MM.1S (cell line): ENCODE data around the gene KMO.

Source experiments
- DNase-seq: peaks from one replicate; pipeline ENCODE4 v3.0.0-alpha.2; 2015
- H2AFZ ChIP-seq: fragments of 300-600 bp; sonication (generic); 2 replicates; pipeline ENCODE4 v1.6.0; 2016; ENCODE audit warnings: antibody characterized with exemption, low read length
- H3F3A ChIP-seq: fragments of 300-600 bp; sonication (generic); 2 replicates; pipeline ENCODE4 v1.6.1; 2016; ENCODE audit warnings: mild to moderate bottlenecking, antibody characterized with exemption, low read length, moderate library complexity, mixed read lengths; ENCODE audit not compliant: insufficient read depth
- H3K27ac ChIP-seq: fragments of 300-600 bp; sonication (generic); 2 replicates; pipeline ENCODE4 v1.5.1; 2016; ENCODE audit warnings: mild to moderate bottlenecking, low read length
- H3K27me3 ChIP-seq: fragments of 300-600 bp; sonication (generic); replicated peaks from 2 replicates; pipeline ENCODE4 v1.6.0; 2016; ENCODE audit warnings: low read length; ENCODE audit not compliant: insufficient read depth
- H3K36me3 ChIP-seq: fragments of 300-600 bp; sonication (generic); replicated peaks from 2 replicates; pipeline ENCODE4 v1.6.1; 2016; ENCODE audit warnings: mild to moderate bottlenecking, low read length, mixed read lengths; ENCODE audit not compliant: insufficient read depth
- H3K4me1 ChIP-seq: fragments of 300-600 bp; sonication (generic); 2 replicates; pipeline ENCODE4 v1.6.1; 2016; ENCODE audit warnings: low read length, mixed read lengths
- H3K4me2 ChIP-seq: fragments of 300-600 bp; sonication (generic); 2 replicates; pipeline ENCODE4 v1.6.0; 2016; ENCODE audit warnings: low read depth, low read length
- H3K4me3 ChIP-seq: fragments of 300-600 bp; sonication (generic); 2 replicates; pipeline ENCODE4 v1.5.1; 2016; ENCODE audit warnings: low read length, mixed read lengths
- H3K79me2 ChIP-seq: fragments of 300-600 bp; sonication (generic); 2 replicates; pipeline ENCODE4 v1.6.1; 2016; ENCODE audit warnings: mixed run types, low read length, mixed read lengths
- H3K9ac ChIP-seq: fragments of 300-600 bp; sonication (generic); 2 replicates; pipeline ENCODE4 v1.6.1; 2016; ENCODE audit warnings: low read length, mixed read lengths
- H3K9me2 ChIP-seq: fragments of 300-600 bp; sonication (generic); replicated peaks from 2 replicates; pipeline ENCODE4 v1.6.1; 2016; ENCODE audit warnings: mild to moderate bottlenecking, low read length, mixed read lengths; ENCODE audit not compliant: insufficient read depth
- H3K9me3 ChIP-seq: fragments of 300-600 bp; sonication (generic); replicated peaks from 2 replicates; pipeline ENCODE4 v1.6.1; 2016; ENCODE audit warnings: mild to moderate bottlenecking, low read length, mixed read lengths; ENCODE audit not compliant: insufficient read depth
- H4K20me1 ChIP-seq: fragments of 300-600 bp; sonication (generic); 2 replicates; pipeline ENCODE4 v1.6.1; 2016; ENCODE audit warnings: mild to moderate bottlenecking, low read length, moderate library complexity, mixed read lengths; ENCODE audit not compliant: insufficient read depth
- CTCF ChIP-seq: fragments of 300-600 bp; sonication (generic); IDR thresholded peaks from 2 replicates; pipeline ENCODE4 v1.5.1; 2016; ENCODE audit warnings: antibody characterized with exemption, low read length, mixed read lengths
- EZH2 ChIP-seq: fragments of 300-600 bp; sonication (generic); optimal IDR thresholded peaks from 2 replicates; pipeline ENCODE3; 2017; ENCODE audit warnings: low read depth, mild to moderate bottlenecking, antibody characterized with exemption, low read length, mixed read lengths
- EZH2phosphoT487 ChIP-seq: fragments of 300-600 bp; sonication (generic); IDR thresholded peaks from 2 replicates; pipeline ENCODE4 v1.6.1; 2018; ENCODE audit warnings: antibody characterized with exemption, low read length

The KMO gene

DNA sequence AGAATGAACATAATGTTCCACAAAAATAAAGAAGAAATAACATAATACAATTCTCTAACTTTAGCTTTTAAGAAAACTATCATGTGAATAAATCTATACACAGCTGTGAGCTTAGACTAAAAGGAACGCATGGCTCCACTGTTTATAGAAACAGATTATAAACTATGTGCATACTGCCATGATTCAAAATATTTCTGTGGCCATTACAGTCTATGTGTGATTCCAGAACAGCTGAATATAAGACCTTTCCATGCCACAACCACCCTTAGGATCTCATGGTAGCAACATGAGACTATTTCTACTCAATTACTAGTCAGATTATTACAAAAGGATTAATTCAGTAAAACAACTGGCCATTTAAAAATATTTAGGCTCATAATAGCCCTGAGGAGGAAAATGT lies 104.1 kb downstream of the KMO start:
- Histone ChIP-seq H3K9me2 (no peaks in the 10 kb centered on the region), H3K27ac (no peak overlapping the region), H4K20me1 (no peaks in the 10 kb centered on the region), H2AFZ (no peak overlapping the region), H3K36me3 (peaks cover 12% of the 10 kb centered on the region), H3K4me3 (no peak overlapping the region), H3K4me1 (peaks cover 34% of the 10 kb centered on the region), H3K9ac (no peak overlapping the region), H3K9me3 (no peaks in the 10 kb centered on the region), H3K4me2 (peak overlapping the region; percentile 81; the same call in 1 of the 2 replicates), H3K79me2 (peaks cover 74% of the 10 kb centered on the region), H3K27me3 (no peaks in the 10 kb centered on the region), H3F3A (peaks cover 5% of the 10 kb centered on the region; the same call in 1 of the 2 replicates)
- DNase-seq: no peak
- no peak for TF ChIP-seq EZH2phosphoT487
- TF ChIP-seq CTCF: no peak
- TF ChIP-seq EZH2: no peak

DNA sequence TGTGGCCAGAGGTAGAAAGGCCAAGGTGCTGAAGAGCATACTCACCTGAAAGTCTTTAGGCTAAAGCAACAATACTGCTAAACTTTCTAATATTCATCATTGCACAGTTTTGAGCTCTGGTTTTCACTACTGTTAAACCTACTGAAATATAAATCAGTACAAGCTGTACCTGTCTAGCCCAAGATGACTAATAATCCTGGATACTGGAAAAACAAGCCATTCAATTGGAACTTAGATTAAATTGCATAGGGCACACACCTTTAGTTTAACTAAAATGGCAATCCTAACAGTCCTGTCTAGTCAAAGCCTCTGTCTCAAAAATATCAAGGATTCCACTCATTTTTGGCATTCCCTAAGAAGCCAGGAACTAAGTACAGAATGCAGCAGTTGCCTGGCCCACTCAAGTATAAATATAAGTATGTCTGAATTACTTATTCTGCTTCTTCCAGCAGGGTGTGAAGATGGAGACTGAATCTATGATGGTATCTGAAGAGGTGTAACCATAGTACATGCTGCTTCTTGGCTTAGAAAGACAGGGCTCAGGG lies 104.9 kb downstream of the KMO start:
- no peaks in the 10 kb centered on the region for H3K9me3 ChIP-seq

DNA sequence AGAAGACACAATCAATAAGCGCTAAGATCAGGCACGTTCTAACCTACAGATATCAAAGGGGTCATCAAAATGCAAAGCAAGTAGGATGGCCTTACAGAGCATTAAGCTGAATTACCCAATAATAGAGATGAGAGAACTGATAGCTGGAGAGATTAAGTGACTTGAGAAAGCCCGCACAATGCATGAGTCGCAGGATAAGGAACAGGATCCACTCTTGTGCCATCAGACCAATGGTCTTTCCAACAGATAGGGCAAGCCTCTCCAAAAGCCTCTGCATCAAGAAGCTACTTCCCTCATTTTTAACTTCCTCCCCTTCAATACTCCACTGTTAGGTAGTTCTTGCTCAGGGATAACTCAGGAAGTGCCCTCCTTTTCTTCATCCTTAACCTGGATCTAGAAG lies 105.4 kb downstream of the KMO start:
- H3K79me2 ChIP-seq: peaks cover 69% of the 10 kb centered on the region
- no peaks in the 10 kb centered on the region for H3K27me3 ChIP-seq
- H3K4me1 ChIP-seq: peaks cover 34% of the 10 kb centered on the region
- H3K9me2 ChIP-seq: no peaks in the 10 kb centered on the region
- H3K27ac ChIP-seq: no peak overlapping the region
- H3K9ac ChIP-seq: no peak overlapping the region
- H3K9me3 ChIP-seq: no peaks in the 10 kb centered on the region
- no peak for DNase-seq
- H4K20me1 ChIP-seq: no peaks in the 10 kb centered on the region
- H3K36me3 ChIP-seq: peaks cover 12% of the 10 kb centered on the region
- H3K4me2 ChIP-seq: peak overlapping the region; percentile 81
- TF ChIP-seq EZH2phosphoT487 (no peak), CTCF (no peak), EZH2 (no peak)
- peak overlapping the region; percentile 93; the same call in 1 of the 2 replicates for H3K4me3 ChIP-seq
- H2AFZ ChIP-seq: no peak overlapping the region
- peaks cover 5% of the 10 kb centered on the region; the same call in 1 of the 2 replicates for H3F3A ChIP-seq

More for the DNA sequence above, 104.9 kb downstream of the KMO start:
- TF ChIP-seq CTCF (no peak), EZH2phosphoT487 (no peak), EZH2 (no peak)
- Histone ChIP-seq H3F3A (peaks cover 5% of the 10 kb centered on the region; the same call in 1 of the 2 replicates), H3K9me2 (no peaks in the 10 kb centered on the region), H3K27me3 (no peaks in the 10 kb centered on the region), H3K36me3 (peaks cover 12% of the 10 kb centered on the region), H4K20me1 (no peaks in the 10 kb centered on the region), H3K4me3 (no peak overlapping the region), H3K79me2 (peaks cover 74% of the 10 kb centered on the region), H3K4me2 (peak overlapping the region; percentile 81), H3K4me1 (peaks cover 34% of the 10 kb centered on the region), H3K9ac (no peak overlapping the region), H3K27ac (no peak overlapping the region), H2AFZ (no peak overlapping the region)
- DNase-seq: no peak
